ENCODE data around the gene RHNO1. TPM values are rescaled to one million over a fixed set of nuclear protein-coding genes. Genes with fewer than 3 reads are reported as not detected.
A peak's percentile ranks its signal among the peaks of the same experiment; 100 is the strongest.

RHNO1 gene
- total and polyA plus RNA-seq, 11 donors: 3.1 to 15.0 (median 5.7) TPM

GRCh38 chr12:2919249-2919648 is 42.2 kb downstream of the RHNO1 start:
- WGBS, 4 donors: 54 to 74% (median 64%) methylated on average over 2 of the region's 2 CpGs
- no peak overlapping the region for H3K27ac ChIP-seq
- peaks cover 0 to 75% (median 37%) of the 10 kb centered on the region in 9 donors for H3K36me3 ChIP-seq
- no peak overlapping the region for H3K4me3 ChIP-seq
- peaks cover 0 to 3% (median 0%) of the 10 kb centered on the region in 12 donors for H3K4me1 ChIP-seq
- no peak for ATAC-seq
- no peaks in the 10 kb centered on the region for H3K9me3 ChIP-seq
- intact Hi-C loops (cut with DNase I): no loop called here
- H3K27me3 ChIP-seq: no peaks in the 10 kb centered on the region
- no peak for TF ChIP-seq CTCF (IDR thresholded peaks at IDR 0.05)
- TF ChIP-seq POLR2A (IDR thresholded peaks at IDR 0.05): no peak
- DNase-seq: no peak

- WGBS, 4 donors: 96 to 98% (median 97%) methylated on average over 2 of the region's 2 CpGs
- ATAC-seq: no peak
- Histone ChIP-seq H3K27ac (no peak overlapping the region), H3K4me3 (no peak overlapping the region), H3K27me3 (no peaks in the 10 kb centered on the region), H3K9me3 (no peaks in the 10 kb centered on the region), H3K36me3 (peaks cover 0 to 80% (median 60%) of the 10 kb centered on the region in 9 donors), H3K4me1 (peaks cover 0 to 3% (median 0%) of the 10 kb centered on the region in 12 donors)
- intact Hi-C loops (cut with DNase I): no loop called here
- TF ChIP-seq POLR2A (IDR thresholded peaks at IDR 0.05): no peak
- DNase-seq: no peak
Measured at GRCh38 chr12:2922329-2922728, 45.3 kb downstream of the RHNO1 start.

- Histone ChIP-seq H3K9me3 (no peaks in the 10 kb centered on the region), H3K4me1 (peaks cover 0 to 3% (median 0%) of the 10 kb centered on the region in 12 donors), H3K27ac (no peak overlapping the region), H3K4me3 (no peak overlapping the region), H3K36me3 (peaks cover 0 to 86% (median 63%) of the 10 kb centered on the region in 9 donors), H3K27me3 (no peaks in the 10 kb centered on the region)
- intact Hi-C loops (cut with DNase I): no loop called here
- no peak for ATAC-seq
- no peak for TF ChIP-seq POLR2A (IDR thresholded peaks at IDR 0.05)
- no peak for TF ChIP-seq CTCF (IDR thresholded peaks at IDR 0.05)
- WGBS, 4 donors: 97 to 99% (median 98%) methylated on average over 9 of the region's 9 CpGs
- DNase-seq: no peak
Measured at GRCh38 chr12:2923057-2923456, 46.0 kb downstream of the RHNO1 start.

- Histone ChIP-seq H3K4me1 (peaks cover 0 to 3% (median 0%) of the 10 kb centered on the region in 12 donors), H3K36me3 (peaks cover 0 to 90% (median 67%) of the 10 kb centered on the region in 9 donors), H3K4me3 (no peak overlapping the region), H3K27ac (no peak overlapping the region), H3K27me3 (no peaks in the 10 kb centered on the region), H3K9me3 (no peaks in the 10 kb centered on the region)
- no peak for TF ChIP-seq POLR2A (IDR thresholded peaks at IDR 0.05)
- no peak for TF ChIP-seq CTCF (IDR thresholded peaks at IDR 0.05)
- 59 to 78% (median 71%) methylated on average over 3 of the region's 3 CpGs for WGBS, 4 donors
- intact Hi-C loops (cut with DNase I): no loop called here
- no peak for DNase-seq
- peak in 3 of 4 donors; percentile 39 to 70 (median 69) for ATAC-seq
Measured at GRCh38 chr12:2924019-2924418, 47.0 kb downstream of the RHNO1 start.
